SK-N-SH treated with all-trans-retinoic acid at 6 μM for 48 hours (cell line): ENCODE results near the gene TTF2.

Source experiments
- ATAC-seq: fragments of 200-7000 bp; cut with Tn5 transposase; 3 replicates; pipeline ENCODE4 v1.9.1; 2020; ENCODE audit warnings: mild to moderate bottlenecking, moderate library complexity
- ARNTL ChIP-seq: fragments of 450-650 bp; formaldehyde crosslinking; IDR thresholded peaks from 2 replicates; pipeline ENCODE4 v1.5.0; 2020; ENCODE audit warnings: low read depth, mild to moderate bottlenecking, moderate library complexity, borderline replicate concordance
- BACH2 ChIP-seq: fragments of 250-450 bp; sonication (Bioruptor Pico); IDR thresholded peaks from 2 replicates; pipeline ENCODE4 v1.9.0; 2021; ENCODE audit warnings: mild to moderate bottlenecking, borderline replicate concordance
- CSDC2 ChIP-seq: fragments of 250-450 bp; sonication (Bioruptor Pico); IDR thresholded peaks from 2 replicates; pipeline ENCODE4 v1.5.0; 2020; ENCODE audit warnings: mild to moderate bottlenecking, moderate library complexity
- ESRRG ChIP-seq: fragments of 250-450 bp; sonication (Bioruptor Pico); IDR thresholded peaks from 2 replicates; pipeline ENCODE4 v1.6.1; 2021; ENCODE audit warnings: mild to moderate bottlenecking
- GLIS3 ChIP-seq: fragments of 250-450 bp; sonication (Bioruptor Pico); IDR thresholded peaks from 2 replicates; pipeline ENCODE4 v1.5.0; 2020; ENCODE audit warnings: mild to moderate bottlenecking, moderate library complexity
- ISL1 ChIP-seq: fragments of 250-450 bp; sonication (Bioruptor Pico); IDR thresholded peaks from 2 replicates; pipeline ENCODE4 v2.1.2; 2022; ENCODE audit warnings: mild to moderate bottlenecking, moderate library complexity
- PATZ1 ChIP-seq: fragments of 250-450 bp; sonication (Bioruptor Pico); IDR thresholded peaks from 2 replicates; pipeline ENCODE4 v1.8.0; 2020; ENCODE audit warnings: mild to moderate bottlenecking, moderate library complexity, borderline replicate concordance
- PPARA ChIP-seq: fragments of 250-450 bp; sonication (Bioruptor Pico); IDR thresholded peaks from 2 replicates; pipeline ENCODE4 v1.5.0; 2020; ENCODE audit warnings: mild to moderate bottlenecking, borderline replicate concordance
- RARB ChIP-seq: fragments of 250-450 bp; sonication (Bioruptor Pico); IDR thresholded peaks from 2 replicates; pipeline ENCODE4 v1.8.0; 2021; ENCODE audit warnings: mild to moderate bottlenecking, moderate library complexity
- SNAI2 ChIP-seq: fragments of 250-450 bp; sonication (Bioruptor Pico); IDR thresholded peaks from 2 replicates; pipeline ENCODE4 v1.5.0; 2020; ENCODE audit warnings: mild to moderate bottlenecking, moderate library complexity
- TCF4 ChIP-seq: fragments of 250-450 bp; sonication (Bioruptor Pico); IDR thresholded peaks from 2 replicates; pipeline ENCODE4 v1.8.0; 2021; ENCODE audit warnings: mild to moderate bottlenecking, moderate library complexity, borderline replicate concordance
- TOX ChIP-seq: fragments of 250-450 bp; sonication (Bioruptor Pico); IDR thresholded peaks from 2 replicates; pipeline ENCODE4 v1.8.0; 2021; ENCODE audit warnings: mild to moderate bottlenecking, moderate library complexity, borderline replicate concordance
- TSHZ2 ChIP-seq: fragments of 250-450 bp; sonication (Bioruptor Pico); IDR thresholded peaks from 2 replicates; pipeline ENCODE4 v1.5.0; 2020; ENCODE audit warnings: mild to moderate bottlenecking, moderate library complexity
- ZFP3 ChIP-seq: fragments of 250-450 bp; sonication (Bioruptor Pico); IDR thresholded peaks from 2 replicates; pipeline ENCODE4 v1.5.0; 2020; ENCODE audit warnings: mild to moderate bottlenecking, moderate library complexity
- ZFP30 ChIP-seq: fragments of 450-650 bp; formaldehyde crosslinking; IDR thresholded peaks from 2 replicates; pipeline ENCODE4 v1.5.0; 2022; ENCODE audit warnings: mild to moderate bottlenecking, moderate library complexity
- ZNF565 ChIP-seq: fragments of 450-650 bp; formaldehyde crosslinking; conservative IDR thresholded peaks from 2 replicates; pipeline ENCODE4 v1.5.0; 2020; ENCODE audit warnings: low read depth, mild to moderate bottlenecking, moderate library complexity
- ZNF70 ChIP-seq: fragments of 450-650 bp; formaldehyde crosslinking; IDR thresholded peaks from 2 replicates; pipeline ENCODE4 v1.5.0; 2020; ENCODE audit warnings: mild to moderate bottlenecking, moderate library complexity
- ZNF8 ChIP-seq: fragments of 450-650 bp; formaldehyde crosslinking; IDR thresholded peaks from 2 replicates; pipeline ENCODE4 v1.5.0; 2020; ENCODE audit warnings: mild to moderate bottlenecking, moderate library complexity
- TF ChIP-seq, protein P1 (sequence below): fragments of 250-450 bp; sonication (Bioruptor Pico); IDR thresholded peaks from 2 replicates; pipeline ENCODE4 v1.8.0; 2021; ENCODE audit warnings: low read depth, mild to moderate bottlenecking, moderate library complexity, borderline replicate concordance
- TF ChIP-seq, protein P2 (sequence below): fragments of 250-450 bp; sonication (Bioruptor Pico); IDR thresholded peaks from 2 replicates; pipeline ENCODE4 v1.5.1; 2020; ENCODE audit warnings: low read depth, mild to moderate bottlenecking, moderate library complexity
- TF ChIP-seq, protein P3 (sequence below): fragments of 250-450 bp; sonication (Bioruptor Pico); IDR thresholded peaks from 2 replicates; pipeline ENCODE4 v1.5.1; 2021; ENCODE audit warnings: mild to moderate bottlenecking, moderate library complexity

The TTF2 gene

DNA sequence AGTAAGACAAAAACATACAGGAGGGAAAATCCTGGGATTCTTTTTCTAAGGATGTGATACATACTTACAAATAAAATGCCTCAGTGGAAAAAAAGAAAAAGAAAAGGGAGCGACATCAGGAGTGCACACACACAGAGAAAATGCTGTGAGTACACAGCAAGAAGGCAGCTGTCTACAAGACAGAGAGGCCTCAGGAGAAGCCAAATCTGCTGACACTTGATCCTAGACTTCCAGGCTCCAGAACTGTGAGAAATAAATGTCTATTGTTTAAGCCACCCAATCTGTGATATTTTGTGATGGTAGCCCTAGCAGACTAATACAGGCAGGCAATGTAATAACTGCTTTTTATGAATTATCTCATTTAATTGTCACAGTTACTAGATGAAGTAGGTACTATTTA, 78.4 kb downstream of the TTF2 start (continued):
- TF ChIP-seq ZFP30: no peak
- no peak for TF ChIP-seq TCF4 (CRISPR knock-in tag)
- no peak for TF ChIP-seq TSHZ2 (CRISPR knock-in tag)
- TF ChIP-seq CSDC2 (CRISPR knock-in tag): no peak

DNA sequence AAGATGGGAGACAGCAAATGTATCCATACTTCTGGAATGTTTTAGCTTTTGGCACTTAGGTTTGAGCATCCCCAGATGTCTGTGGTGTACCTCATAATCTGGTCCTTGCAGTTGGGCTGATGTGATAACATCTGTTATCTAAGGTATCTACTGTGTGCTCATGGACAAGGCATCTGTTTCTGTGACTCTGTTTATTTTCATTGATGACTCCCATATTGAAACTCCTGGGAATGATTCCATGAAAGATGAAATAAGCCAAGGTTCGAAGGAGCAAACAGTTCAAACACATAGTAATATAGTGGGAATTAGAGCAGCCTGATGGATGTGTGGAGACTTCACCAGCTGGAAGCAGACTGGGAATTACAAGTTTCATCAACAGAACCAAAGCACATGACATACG, 82.1 kb downstream of the TTF2 start:
- 0 out of 2 replicates have a peak, but pooled peaks have one; percentile 30 for TF ChIP-seq TSHZ2 (CRISPR knock-in tag)
- TF ChIP-seq TCF4 (CRISPR knock-in tag): peak; percentile 69; the same call in 1 of the 2 replicates
- TF ChIP-seq, protein P1, sequence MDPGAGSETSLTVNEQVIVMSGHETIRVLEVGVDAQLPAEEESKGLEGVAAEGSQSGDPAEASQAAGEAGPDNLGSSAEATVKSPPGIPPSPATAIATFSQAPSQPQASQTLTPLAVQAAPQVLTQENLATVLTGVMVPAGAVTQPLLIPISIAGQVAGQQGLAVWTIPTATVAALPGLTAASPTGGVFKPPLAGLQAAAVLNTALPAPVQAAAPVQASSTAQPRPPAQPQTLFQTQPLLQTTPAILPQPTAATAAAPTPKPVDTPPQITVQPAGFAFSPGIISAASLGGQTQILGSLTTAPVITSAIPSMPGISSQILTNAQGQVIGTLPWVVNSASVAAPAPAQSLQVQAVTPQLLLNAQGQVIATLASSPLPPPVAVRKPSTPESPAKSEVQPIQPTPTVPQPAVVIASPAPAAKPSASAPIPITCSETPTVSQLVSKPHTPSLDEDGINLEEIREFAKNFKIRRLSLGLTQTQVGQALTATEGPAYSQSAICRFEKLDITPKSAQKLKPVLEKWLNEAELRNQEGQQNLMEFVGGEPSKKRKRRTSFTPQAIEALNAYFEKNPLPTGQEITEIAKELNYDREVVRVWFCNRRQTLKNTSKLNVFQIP: no peak
- ATAC-seq: no peak

DNA sequence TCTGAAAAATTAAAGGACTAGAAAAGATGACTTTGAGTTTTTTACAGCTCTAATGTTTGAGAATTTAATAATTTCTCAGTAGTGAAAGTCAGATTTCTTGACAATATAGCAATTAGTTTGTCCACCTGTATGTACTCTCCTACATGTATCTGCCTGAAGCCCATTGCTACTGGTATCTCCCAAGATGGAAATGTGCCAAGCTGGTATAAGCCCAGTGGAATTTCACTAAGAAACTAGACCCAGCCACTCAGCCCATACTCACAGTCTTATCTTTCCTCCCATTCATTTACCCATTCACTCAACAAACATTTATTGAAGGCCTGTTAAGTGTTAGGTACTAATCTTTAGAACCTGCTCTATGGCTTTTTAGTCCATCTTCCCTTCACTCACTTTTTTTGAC, 83.0 kb downstream of the TTF2 start:
- TF ChIP-seq TSHZ2 (CRISPR knock-in tag) (no peak), ZFP3 (CRISPR knock-in tag) (no peak), PPARA (CRISPR knock-in tag) (no peak), ZFP30 (no peak), SNAI2 (CRISPR knock-in tag) (no peak), TOX (no peak), GLIS3 (CRISPR knock-in tag) (no peak), ESRRG (no peak), ZNF8 (CRISPR knock-in tag) (no peak), ARNTL (CRISPR knock-in tag) (no peak), ZNF565 (CRISPR knock-in tag) (no peak), CSDC2 (CRISPR knock-in tag) (no peak), ISL1 (no peak), BACH2 (CRISPR knock-in tag) (no peak), PATZ1 (CRISPR knock-in tag) (no peak), RARB (CRISPR knock-in tag) (no peak), ZNF70 (no peak)
- TF ChIP-seq, protein P2, sequence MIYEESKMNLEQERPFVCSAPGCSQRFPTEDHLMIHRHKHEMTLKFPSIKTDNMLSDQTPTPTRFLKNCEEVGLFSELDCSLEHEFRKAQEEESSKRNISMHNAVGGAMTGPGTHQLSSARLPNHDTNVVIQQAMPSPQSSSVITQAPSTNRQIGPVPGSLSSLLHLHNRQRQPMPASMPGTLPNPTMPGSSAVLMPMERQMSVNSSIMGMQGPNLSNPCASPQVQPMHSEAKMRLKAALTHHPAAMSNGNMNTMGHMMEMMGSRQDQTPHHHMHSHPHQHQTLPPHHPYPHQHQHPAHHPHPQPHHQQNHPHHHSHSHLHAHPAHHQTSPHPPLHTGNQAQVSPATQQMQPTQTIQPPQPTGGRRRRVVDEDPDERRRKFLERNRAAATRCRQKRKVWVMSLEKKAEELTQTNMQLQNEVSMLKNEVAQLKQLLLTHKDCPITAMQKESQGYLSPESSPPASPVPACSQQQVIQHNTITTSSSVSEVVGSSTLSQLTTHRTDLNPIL (CRISPR knock-in tag): no peak
- TF ChIP-seq, protein P3, sequence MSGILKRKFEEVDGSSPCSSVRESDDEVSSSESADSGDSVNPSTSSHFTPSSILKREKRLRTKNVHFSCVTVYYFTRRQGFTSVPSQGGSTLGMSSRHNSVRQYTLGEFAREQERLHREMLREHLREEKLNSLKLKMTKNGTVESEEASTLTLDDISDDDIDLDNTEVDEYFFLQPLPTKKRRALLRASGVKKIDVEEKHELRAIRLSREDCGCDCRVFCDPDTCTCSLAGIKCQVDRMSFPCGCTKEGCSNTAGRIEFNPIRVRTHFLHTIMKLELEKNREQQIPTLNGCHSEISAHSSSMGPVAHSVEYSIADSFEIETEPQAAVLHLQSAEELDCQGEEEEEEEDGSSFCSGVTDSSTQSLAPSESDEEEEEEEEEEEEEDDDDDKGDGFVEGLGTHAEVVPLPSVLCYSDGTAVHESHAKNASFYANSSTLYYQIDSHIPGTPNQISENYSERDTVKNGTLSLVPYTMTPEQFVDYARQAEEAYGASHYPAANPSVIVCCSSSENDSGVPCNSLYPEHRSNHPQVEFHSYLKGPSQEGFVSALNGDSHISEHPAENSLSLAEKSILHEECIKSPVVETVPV (CRISPR knock-in tag): no peak
- TF ChIP-seq, protein P1: no peak
- TF ChIP-seq, all 23 proteins: peak for 0
- ATAC-seq: no peak
